ENCODE data around the gene EGR1. TPM values are rescaled to one million over a fixed set of nuclear protein-coding genes. Genes with fewer than 3 reads are reported as not detected.
"Not testable (repeated sequence)": the region's sequence is repeated elsewhere in the genome, so short reads cannot be mapped to it uniquely, and the experiment has no call there.

The EGR1 gene
- total RNA-seq, 6 donors from 2014 or later: 14.7 to 222 (median 64.2) TPM

- 73 to 75% methylated on average over 11 of the region's 11 CpGs for WGBS, 2 donors
- ATAC-seq (ENCODE audit: low FRiP score in 2 of 2): no peak
- no peaks in the 10 kb centered on the region for H3K27me3 ChIP-seq
- H3K4me1 ChIP-seq: peaks cover 0 to 10% (median 4%) of the 10 kb centered on the region in 4 donors
- H3K27ac ChIP-seq: no peak overlapping the region
- no peak for DNase-seq
- no peak overlapping the region for H3K4me3 ChIP-seq
- H3K36me3 ChIP-seq: peaks cover 0 to 13% (median 7%) of the 10 kb centered on the region in 4 donors
- H3K9me3 ChIP-seq: no peaks in the 10 kb centered on the region
- TF ChIP-seq POLR2A (IDR thresholded peaks at IDR 0.05): no peak
- TF ChIP-seq POLR2AphosphoS5 (IDR thresholded peaks at IDR 0.05): no peak
- TF ChIP-seq EP300 (IDR thresholded peaks at IDR 0.05): no peak
Measured at GRCh38 chr5:138502521-138502920, 37.2 kb downstream of the EGR1 start.

- peak; percentile 78 to 86 for ATAC-seq (ENCODE audit: low FRiP score in 2 of 2)
- DNase-seq: peak in 1 of 2 donors; percentile 50
- Histone ChIP-seq H3K27ac (peak overlapping the region in 1 of 4 donors; percentile 13), H3K4me1 (peaks cover 0 to 10% (median 6%) of the 10 kb centered on the region in 4 donors), H3K4me3 (no peak overlapping the region), H3K27me3 (no peaks in the 10 kb centered on the region), H3K9me3 (no peaks in the 10 kb centered on the region), H3K36me3 (peaks cover 0 to 24% (median 17%) of the 10 kb centered on the region in 4 donors)
- 34 to 36% methylated on average over 6 of the region's 6 CpGs for WGBS, 2 donors
- TF ChIP-seq EP300 (IDR thresholded peaks at IDR 0.05) (no peak), POLR2A (IDR thresholded peaks at IDR 0.05) (no peak), POLR2AphosphoS5 (IDR thresholded peaks at IDR 0.05) (no peak), CTCF (IDR thresholded peaks at IDR 0.05) (peak; percentile 50 to 83 (median 70))
Measured at GRCh38 chr5:138503487-138504270, 38.4 kb downstream of the EGR1 start.

GRCh38 chr5:138504799-138505198, 39.5 kb downstream of the EGR1 start:
- Histone ChIP-seq H3K9me3 (no peaks in the 10 kb centered on the region), H3K36me3 (peaks cover 0 to 35% (median 25%) of the 10 kb centered on the region in 4 donors), H3K27ac (peak overlapping the region in 1 of 4 donors; percentile 13), H3K4me3 (no peak overlapping the region), H3K27me3 (no peaks in the 10 kb centered on the region), H3K4me1 (peaks cover 0 to 10% (median 6%) of the 10 kb centered on the region in 4 donors)
- DNase-seq: no peak
- WGBS, 2 donors: 26 to 80% methylated on average over 2 to 3 of the region's 4 CpGs
- no peak for ATAC-seq (ENCODE audit: low FRiP score in 2 of 2)
- TF ChIP-seq EP300 (IDR thresholded peaks at IDR 0.05) (no peak), POLR2AphosphoS5 (IDR thresholded peaks at IDR 0.05) (no peak), CTCF (IDR thresholded peaks at IDR 0.05) (no peak), POLR2A (IDR thresholded peaks at IDR 0.05) (no peak)

DNA sequence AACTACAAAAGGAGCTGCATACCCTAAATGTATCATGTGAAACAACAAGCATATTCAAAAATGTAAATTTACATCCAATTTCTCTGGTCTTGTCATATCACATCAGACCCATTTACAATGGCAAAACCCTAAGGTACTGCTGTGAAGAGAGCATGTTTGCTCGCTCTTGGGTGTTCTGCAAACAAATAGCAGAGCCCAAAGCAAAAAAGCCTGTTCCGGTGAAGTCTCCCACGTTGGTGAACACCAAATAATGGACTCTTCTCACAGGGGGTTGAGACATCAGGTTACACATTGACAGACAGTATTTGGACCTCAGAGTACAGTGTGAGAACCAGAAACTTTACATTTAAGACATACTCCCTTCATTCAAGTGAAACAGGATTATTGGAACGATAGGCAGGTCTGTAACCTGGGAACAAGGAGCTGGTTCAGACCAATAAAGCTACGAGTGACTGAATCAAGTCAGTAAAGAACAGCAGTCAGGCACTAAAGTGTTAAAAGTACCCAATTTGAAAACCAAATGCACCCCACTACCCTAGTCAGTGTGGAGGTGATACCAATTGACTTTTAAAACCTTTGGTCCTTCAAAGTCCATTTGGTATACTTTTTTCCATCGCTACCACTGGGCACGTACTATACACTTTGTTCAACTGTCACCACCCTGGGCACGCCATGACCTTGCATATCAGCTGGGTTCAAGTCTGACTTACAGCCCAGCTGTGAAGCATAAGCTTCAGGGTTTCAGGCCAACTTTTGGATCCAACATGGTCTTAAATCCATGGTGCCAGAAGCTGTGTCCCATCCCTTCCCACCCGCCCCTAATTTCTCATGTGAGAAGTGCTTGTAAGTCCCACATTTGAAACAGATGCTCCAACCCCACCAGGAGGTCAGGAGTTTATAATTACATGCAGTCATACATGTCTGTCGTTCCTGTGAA, 41.4 kb downstream of the EGR1 start:
- TF ChIP-seq CTCF (IDR thresholded peaks at IDR 0.05): no peak
- no peak for TF ChIP-seq EP300 (IDR thresholded peaks at IDR 0.05)
- TF ChIP-seq POLR2A (IDR thresholded peaks at IDR 0.05): no peak
- Histone ChIP-seq H3K27ac (no peak overlapping the region), H3K4me1 (peaks cover 0 to 10% (median 6%) of the 10 kb centered on the region in 4 donors), H3K4me3 (no peak overlapping the region), H3K36me3 (peaks cover 8 to 53% (median 35%) of the 10 kb centered on the region in 4 donors), H3K9me3 (no peaks in the 10 kb centered on the region), H3K27me3 (no peaks in the 10 kb centered on the region)
- no peak for DNase-seq
- no peak for ATAC-seq (ENCODE audit: low FRiP score in 2 of 2)
- 84 to 88% methylated on average over 10 of the region's 10 CpGs for WGBS, 2 donors

DNA sequence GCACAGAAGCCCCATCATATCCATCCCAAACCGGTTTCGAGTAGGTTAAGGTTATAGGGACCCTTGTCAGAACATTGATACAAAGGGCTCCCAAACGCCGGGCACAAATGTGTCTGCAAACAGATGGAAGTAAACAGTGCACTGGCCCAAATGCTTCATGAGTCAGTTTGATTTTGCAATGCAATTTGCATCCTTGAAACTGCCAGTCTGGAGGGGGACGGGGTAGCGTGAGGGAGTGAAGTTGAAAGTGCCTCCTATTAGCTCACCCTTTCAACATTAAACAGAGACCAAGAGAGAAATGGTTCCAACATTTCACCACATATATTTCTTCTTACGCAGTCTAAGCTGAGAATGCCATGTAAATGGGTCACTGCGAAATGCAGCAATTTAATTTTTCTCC, 42.2 kb downstream of the EGR1 start:
- WGBS, 2 donors: 58 to 61% methylated on average over 8 of the region's 8 CpGs
- peak overlapping the region in 1 of 4 donors; percentile 2 for H3K27ac ChIP-seq
- H3K9me3 ChIP-seq, H3K27me3 ChIP-seq, H3K4me3 ChIP-seq: not testable (repeated sequence)
- DNase-seq: peak in 1 of 2 donors; percentile 40
- peaks cover 8 to 60% (median 36%) of the 10 kb centered on the region in 4 donors for H3K36me3 ChIP-seq
- peaks cover 0 to 10% (median 6%) of the 10 kb centered on the region in 4 donors for H3K4me1 ChIP-seq
- ATAC-seq (ENCODE audit: low FRiP score in 2 of 2): peak in 1 of 2 donors; percentile 65
- peak in 1 of 2 donors; percentile 73 for TF ChIP-seq POLR2AphosphoS5 (IDR thresholded peaks at IDR 0.05)
